ENCODE results near the gene B4GAT1.

Gene B4GAT1

GRCh38 chr11:66336234-66337102 is 11.0 kb downstream of the B4GAT1 start, which contains the start of gene RIN1:
RIN1 (minus strand) TSS chr11:66336434; CDS start chr11:66336402, 32 bp downstream.
- DNase-seq (ENCODE audit: low spot score): no peak

DNA sequence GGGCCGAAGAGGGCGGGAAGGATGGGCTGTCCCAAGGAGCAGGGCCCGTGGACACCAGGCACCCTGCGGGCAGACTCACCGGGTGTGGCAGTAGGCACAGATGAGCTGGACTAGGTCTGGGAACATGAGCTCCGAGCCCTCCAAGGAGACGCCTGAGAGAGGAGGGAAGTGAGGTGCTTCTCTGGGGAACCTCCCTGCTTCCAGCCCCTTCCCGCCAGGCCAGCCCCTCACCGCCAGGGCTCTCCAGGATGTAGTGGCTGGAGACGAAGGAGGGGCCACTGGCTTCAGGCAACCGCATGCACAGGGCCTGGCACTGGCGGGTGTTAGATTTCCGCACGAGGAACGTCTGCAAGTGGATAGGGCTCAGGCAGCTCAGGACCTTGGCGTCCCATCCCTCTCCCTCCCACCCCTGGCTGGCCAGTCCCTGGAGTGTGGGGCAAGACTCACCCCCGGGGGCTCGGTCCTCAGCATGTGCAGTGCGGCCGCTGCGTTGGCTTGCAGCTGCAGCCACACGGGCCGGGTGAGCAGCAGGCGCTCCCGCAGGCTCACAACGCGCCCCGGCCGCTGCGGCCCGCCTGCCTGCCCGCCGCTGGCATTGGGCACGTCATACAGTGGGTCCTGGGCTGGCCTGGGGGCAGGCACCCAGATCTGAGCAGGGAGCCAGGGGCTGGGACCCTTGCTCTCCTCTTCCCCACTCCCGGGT is 11.7 kb downstream of the B4GAT1 start:
- DNase-seq (ENCODE audit: low spot score): no peak

- no peak for DNase-seq (ENCODE audit: low spot score)
Observed at GRCh38 chr11:66334605-66335442, 12.6 kb downstream of the B4GAT1 start.

GRCh38 chr11:66333896-66334604 is 13.4 kb downstream of the B4GAT1 start:
- DNase-seq (ENCODE audit: low spot score): no peak

GRCh38 chr11:66333220-66333877 is 14.1 kb downstream of the B4GAT1 start:
- no peak for DNase-seq (ENCODE audit: low spot score)

- no peak for DNase-seq (ENCODE audit: low spot score)
Observed at GRCh38 chr11:66332371-66333219, 14.8 kb downstream of the B4GAT1 start.

GRCh38 chr11:66331542-66332370 is 15.7 kb downstream of the B4GAT1 start:
- no peak for DNase-seq (ENCODE audit: low spot score)

DNA sequence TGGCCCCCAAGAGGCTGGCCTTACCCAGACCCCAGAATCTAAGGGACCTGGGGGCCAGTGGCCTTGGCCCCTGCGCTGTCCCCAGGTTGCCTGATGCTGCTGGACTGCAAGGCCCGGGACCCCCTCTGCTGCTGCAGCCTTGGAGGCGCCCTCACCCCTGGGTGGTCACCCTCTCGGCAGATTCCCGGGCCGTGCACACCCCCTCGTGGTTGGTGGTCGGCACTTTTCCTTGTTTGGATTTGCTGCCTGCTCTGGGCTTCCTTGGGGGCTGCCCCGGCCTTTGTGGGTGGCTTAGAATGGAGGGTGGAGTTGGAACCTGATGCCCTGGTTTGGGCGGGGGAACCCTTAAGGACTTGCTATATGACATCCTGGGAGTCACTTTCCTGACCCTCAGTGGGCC is 16.5 kb downstream of the B4GAT1 start:
- DNase-seq (ENCODE audit: low spot score): no peak

GRCh38 chr11:66329165-66329673 is 18.2 kb downstream of the B4GAT1 start:
- DNase-seq (ENCODE audit: low spot score): no peak

DNA sequence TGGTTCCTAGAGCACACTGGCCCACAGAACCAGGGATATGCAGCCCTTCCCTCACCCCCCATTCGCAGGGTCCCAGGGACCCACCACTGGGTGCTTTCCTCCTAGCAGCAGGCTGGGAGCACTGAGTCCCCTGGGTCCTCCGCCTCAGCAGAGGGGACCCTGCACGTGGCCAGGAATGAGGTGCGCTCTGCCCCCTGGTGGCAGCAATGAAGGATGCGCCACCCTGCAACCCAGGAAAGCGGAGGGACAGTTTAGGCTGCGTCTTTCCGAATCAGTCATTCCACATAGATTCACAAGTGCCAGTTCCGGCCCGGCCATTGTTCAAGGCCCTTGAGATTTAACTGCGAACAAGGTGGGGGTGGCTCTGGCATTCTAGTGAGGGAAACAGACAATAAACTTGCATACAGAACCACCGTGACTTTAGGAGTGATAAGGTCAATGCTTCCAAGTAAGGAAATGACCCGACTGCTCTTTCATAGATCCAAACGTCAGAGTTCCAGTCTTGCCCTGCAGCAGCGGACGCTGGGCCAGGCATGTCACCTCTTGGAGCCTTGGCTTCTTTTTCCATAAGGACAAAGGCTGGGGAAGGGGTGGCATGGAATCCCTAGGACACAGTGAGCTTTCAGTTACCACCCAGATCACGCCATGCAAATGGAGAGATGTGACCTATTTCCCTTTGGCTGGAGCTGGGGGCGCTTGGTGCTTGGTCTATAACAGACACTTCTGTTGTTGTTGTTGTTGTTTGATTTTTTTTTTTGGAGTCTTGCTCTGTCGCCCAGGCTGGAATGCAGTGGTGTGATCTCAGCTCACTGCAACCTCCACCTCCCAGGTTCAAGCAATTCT is 18.9 kb downstream of the B4GAT1 start:
- no peak for DNase-seq (ENCODE audit: low spot score)

GRCh38 chr11:66328031-66328301 is 19.5 kb downstream of the B4GAT1 start:
- DNase-seq (ENCODE audit: low spot score): no peak

DNA sequence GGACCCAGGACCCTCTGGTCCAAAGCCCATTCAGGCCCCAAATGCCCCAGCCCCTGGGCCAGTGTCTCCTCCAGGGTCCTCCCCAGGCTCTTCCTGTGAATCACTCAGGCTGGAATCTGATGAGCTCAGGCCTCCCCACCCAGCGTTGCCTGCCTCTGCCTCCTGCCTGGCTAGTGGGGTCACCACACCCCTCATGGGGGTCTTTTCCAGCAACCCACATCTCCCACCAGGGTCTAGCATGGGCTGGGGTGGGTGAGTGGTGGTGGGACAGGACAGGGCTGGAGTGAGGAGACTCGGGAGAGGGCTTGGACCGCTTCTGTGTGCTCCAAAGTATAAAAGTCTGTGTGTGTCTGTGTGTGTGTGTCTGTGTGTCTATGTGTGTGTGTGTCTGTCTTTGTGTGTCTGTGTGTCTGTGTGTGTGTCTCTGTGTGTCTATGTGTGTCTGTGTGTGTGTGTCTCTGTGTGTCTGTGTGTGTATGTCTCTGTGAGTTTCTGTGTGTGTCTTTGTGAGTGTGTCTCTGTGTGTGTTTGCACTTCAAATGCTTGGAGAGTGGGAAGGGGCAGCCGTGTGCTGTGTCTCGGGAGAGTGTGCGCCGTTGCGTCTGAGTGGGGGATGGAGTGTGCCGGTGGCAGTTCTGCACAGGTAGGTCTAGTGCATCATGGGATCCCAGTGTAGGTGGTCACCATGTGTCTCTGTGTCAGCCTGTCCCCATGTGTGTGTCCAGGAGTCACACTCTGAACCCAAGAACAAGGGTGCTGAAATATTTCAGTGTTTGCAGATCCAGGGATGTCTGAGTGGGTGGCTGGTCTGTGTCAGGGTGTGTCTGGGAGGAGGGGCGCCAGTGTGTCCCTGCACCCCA is 20.0 kb downstream of the B4GAT1 start:
- no peak for DNase-seq (ENCODE audit: low spot score)

DNA sequence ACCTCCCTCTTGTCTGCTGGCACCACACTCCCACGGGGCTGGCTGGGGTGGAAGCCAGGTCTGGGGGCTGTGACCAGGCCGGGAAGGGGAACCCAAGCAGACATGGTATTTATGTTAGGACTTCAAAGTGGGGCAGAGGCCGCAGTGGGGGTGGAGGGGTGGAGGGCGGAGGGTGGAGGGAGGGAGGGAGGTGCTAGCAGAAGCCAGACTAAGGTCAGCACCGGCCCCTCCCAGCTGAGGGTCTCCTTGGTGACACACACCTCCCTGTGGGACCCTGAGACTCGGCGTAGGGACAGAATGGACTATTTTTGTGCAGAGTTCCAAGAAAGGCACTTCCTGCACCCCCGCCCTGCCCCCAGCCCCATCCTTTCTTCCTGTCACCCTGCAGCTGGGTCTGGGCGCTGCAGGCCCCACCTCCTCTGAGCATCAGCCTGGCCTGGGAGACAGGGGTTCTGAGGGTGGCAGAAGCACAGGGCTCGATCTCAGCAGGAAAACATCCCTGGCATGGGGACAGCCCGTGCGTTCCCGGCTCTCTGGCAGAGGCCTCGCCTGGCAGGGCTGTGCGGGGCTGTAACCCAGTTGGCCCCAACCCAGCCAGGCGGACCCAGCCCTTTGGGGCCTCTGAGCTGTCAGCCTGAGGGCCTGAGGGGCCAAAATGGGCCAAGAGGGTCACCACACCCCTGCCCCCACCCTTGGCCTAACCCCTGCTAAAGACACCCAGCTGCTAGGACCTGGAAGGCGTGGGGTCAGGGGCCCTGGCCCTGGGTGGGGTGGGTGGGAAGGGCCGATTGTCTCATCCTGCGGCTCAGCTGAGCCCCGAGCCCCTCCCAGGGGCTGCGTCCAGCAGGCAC is 20.9 kb downstream of the B4GAT1 start:
- DNase-seq (ENCODE audit: low spot score): no peak

- DNase-seq (ENCODE audit: low spot score): no peak
Observed at GRCh38 chr11:66325263-66325671, 22.2 kb downstream of the B4GAT1 start.

- no peak for DNase-seq (ENCODE audit: low spot score)
Observed at GRCh38 chr11:66324664-66325063, 22.8 kb downstream of the B4GAT1 start.

DNA sequence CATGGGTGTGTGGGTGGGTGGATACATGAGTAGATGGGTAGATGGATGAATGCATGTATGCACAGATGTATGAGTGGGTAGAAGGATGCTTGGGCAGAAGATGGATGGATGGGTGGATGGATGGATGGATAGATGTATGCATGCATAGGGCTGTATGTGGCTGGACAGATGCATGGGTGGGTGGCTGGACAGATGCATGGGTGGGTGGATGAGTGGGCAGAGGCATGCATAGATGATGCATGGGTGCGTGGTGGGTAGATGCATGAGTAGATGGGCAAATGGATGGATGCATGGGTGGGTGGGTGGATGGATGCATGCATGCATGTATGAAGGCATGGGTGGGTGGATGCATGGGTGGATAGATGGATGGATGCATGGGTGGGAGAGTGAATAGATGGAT is 23.7 kb downstream of the B4GAT1 start:
- DNase-seq (ENCODE audit: low spot score): no peak

Data from left forelimb (tissue), 1 donor.